AG10803 (cell line): Measurements from ENCODE around the gene TNS3.

Experiments used
- DNase-seq: peaks from one replicate; pipeline ENCODE4 v3.0.0; 2010; ENCODE audit warnings: low read depth
- H3K4me3 ChIP-seq: 2 replicates; pipeline ENCODE4 v1.5.1; 2011; ENCODE audit warnings: mild to moderate bottlenecking, low read length, control low read depth
- CTCF ChIP-seq: conservative IDR thresholded peaks from 2 replicates; pipeline ENCODE4 v1.5.1; 2011; ENCODE audit warnings: mild to moderate bottlenecking, low read length, control low read depth, inconsistent platforms

TNS3 gene

GRCh38 chr7:47325337-47325736, 256.6 kb downstream of the TNS3 start:
- no peak for DNase-seq
- H3K4me3 ChIP-seq, result no peak overlapping the region
- TF ChIP-seq CTCF, result no peak

DNA sequence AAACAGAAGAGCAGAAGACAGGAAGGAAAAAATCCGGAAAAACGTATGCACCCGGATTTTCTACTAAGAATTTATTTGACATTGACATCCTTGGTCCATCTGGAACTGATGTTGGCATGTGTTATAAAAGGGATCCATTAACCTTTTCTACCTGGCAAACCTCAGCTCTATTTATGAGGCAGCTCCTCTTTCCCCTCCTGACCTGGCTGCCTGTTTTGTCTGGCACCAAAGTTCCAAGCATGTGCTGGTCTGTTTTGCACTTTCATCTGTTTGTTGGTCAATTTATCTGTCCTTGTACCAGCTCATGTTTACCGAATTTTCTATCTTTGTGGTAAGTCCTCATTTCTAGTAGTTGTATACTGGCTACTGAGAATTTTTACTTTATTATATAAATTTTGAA, 258.0 kb downstream of the TNS3 start:
- DNase-seq, result no peak
- no peak for TF ChIP-seq CTCF
- no peak overlapping the region for H3K4me3 ChIP-seq

- no peak for TF ChIP-seq CTCF
- H3K4me3 ChIP-seq, result no peak overlapping the region
- DNase-seq, result no peak
Measured at GRCh38 chr7:47322731-47323130, 259.2 kb downstream of the TNS3 start.

DNA sequence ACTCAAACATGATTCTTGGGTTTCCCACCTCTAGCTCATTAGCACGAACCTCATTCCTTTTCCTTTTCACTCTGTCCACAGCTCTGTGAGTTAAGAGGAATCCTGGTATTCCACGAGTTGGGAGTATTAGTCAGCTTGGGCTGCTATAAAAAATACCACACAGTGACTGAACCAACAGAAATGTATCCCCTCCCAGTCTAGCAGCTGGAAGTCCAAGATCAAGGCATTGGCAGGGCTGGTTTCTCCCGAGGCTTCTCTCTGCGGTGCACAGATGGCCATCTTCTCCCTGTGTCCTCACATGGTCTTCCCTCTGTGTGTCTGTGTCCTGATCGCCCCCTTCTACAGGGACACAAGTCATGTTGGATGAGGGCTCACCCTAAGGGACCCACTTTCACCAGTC, 261.6 kb downstream of the TNS3 start:
- TF ChIP-seq CTCF, result no peak
- H3K4me3 ChIP-seq, result no peak overlapping the region
- DNase-seq, result no peak

- TF ChIP-seq CTCF, result no peak
- DNase-seq, result no peak
- no peak overlapping the region for H3K4me3 ChIP-seq
Measured at GRCh38 chr7:47318395-47319182, 263.3 kb downstream of the TNS3 start.

DNA sequence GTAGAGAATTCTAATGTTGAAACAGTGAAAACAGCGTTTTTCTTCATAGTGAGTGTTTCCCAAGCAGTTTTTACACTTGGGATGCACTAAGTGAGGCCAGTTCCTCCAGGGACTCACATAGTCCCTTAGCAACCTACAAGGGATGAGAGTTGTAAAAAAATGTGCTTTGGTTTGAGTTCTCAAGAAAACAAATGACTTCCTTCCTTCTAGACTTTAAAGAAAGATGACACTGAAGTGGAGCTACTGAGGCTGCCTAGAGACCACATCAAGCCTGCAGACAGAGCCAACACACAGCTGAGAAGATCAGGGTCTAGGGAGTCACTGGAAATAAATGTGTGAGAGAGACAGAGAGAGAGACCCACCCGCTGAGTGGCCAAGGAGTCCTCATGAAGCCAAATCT, 264.4 kb downstream of the TNS3 start:
- no peak for DNase-seq
- TF ChIP-seq CTCF, result no peak
- no peak overlapping the region for H3K4me3 ChIP-seq

GRCh38 chr7:47314728-47315607, 266.9 kb downstream of the TNS3 start:
- TF ChIP-seq CTCF, result no peak
- peak; percentile 47 for DNase-seq

More at GRCh38 chr7:47314728-47315607, 266.9 kb downstream of the TNS3 start:
- H3K4me3 ChIP-seq, result no peak overlapping the region
